MM.1S (cell line): ENCODE measurements around the gene UFD1.

Experiments used
- DNase-seq: peaks from one replicate; pipeline ENCODE4 v3.0.0-alpha.2; 2015
- H2AFZ ChIP-seq: fragments of 300-600 bp; sonication (generic); 2 replicates; pipeline ENCODE4 v1.6.0; 2016; ENCODE audit warnings: antibody characterized with exemption, low read length
- H3F3A ChIP-seq: fragments of 300-600 bp; sonication (generic); 2 replicates; pipeline ENCODE4 v1.6.1; 2016; ENCODE audit warnings: mild to moderate bottlenecking, antibody characterized with exemption, low read length, moderate library complexity, mixed read lengths; ENCODE audit not compliant: insufficient read depth
- H3K27ac ChIP-seq: fragments of 300-600 bp; sonication (generic); 2 replicates; pipeline ENCODE4 v1.5.1; 2016; ENCODE audit warnings: mild to moderate bottlenecking, low read length
- H3K27me3 ChIP-seq: fragments of 300-600 bp; sonication (generic); replicated peaks from 2 replicates; pipeline ENCODE4 v1.6.0; 2016; ENCODE audit warnings: low read length; ENCODE audit not compliant: insufficient read depth
- H3K36me3 ChIP-seq: fragments of 300-600 bp; sonication (generic); replicated peaks from 2 replicates; pipeline ENCODE4 v1.6.1; 2016; ENCODE audit warnings: mild to moderate bottlenecking, low read length, mixed read lengths; ENCODE audit not compliant: insufficient read depth
- H3K4me1 ChIP-seq: fragments of 300-600 bp; sonication (generic); 2 replicates; pipeline ENCODE4 v1.6.1; 2016; ENCODE audit warnings: low read length, mixed read lengths
- H3K4me2 ChIP-seq: fragments of 300-600 bp; sonication (generic); 2 replicates; pipeline ENCODE4 v1.6.0; 2016; ENCODE audit warnings: low read depth, low read length
- H3K4me3 ChIP-seq: fragments of 300-600 bp; sonication (generic); 2 replicates; pipeline ENCODE4 v1.5.1; 2016; ENCODE audit warnings: low read length, mixed read lengths
- H3K79me2 ChIP-seq: fragments of 300-600 bp; sonication (generic); 2 replicates; pipeline ENCODE4 v1.6.1; 2016; ENCODE audit warnings: mixed run types, low read length, mixed read lengths
- H3K9ac ChIP-seq: fragments of 300-600 bp; sonication (generic); 2 replicates; pipeline ENCODE4 v1.6.1; 2016; ENCODE audit warnings: low read length, mixed read lengths
- H3K9me2 ChIP-seq: fragments of 300-600 bp; sonication (generic); replicated peaks from 2 replicates; pipeline ENCODE4 v1.6.1; 2016; ENCODE audit warnings: mild to moderate bottlenecking, low read length, mixed read lengths; ENCODE audit not compliant: insufficient read depth
- H3K9me3 ChIP-seq: fragments of 300-600 bp; sonication (generic); replicated peaks from 2 replicates; pipeline ENCODE4 v1.6.1; 2016; ENCODE audit warnings: mild to moderate bottlenecking, low read length, mixed read lengths; ENCODE audit not compliant: insufficient read depth
- H4K20me1 ChIP-seq: fragments of 300-600 bp; sonication (generic); 2 replicates; pipeline ENCODE4 v1.6.1; 2016; ENCODE audit warnings: mild to moderate bottlenecking, low read length, moderate library complexity, mixed read lengths; ENCODE audit not compliant: insufficient read depth
- CTCF ChIP-seq: fragments of 300-600 bp; sonication (generic); IDR thresholded peaks from 2 replicates; pipeline ENCODE4 v1.5.1; 2016; ENCODE audit warnings: antibody characterized with exemption, low read length, mixed read lengths
- EZH2 ChIP-seq: fragments of 300-600 bp; sonication (generic); optimal IDR thresholded peaks from 2 replicates; pipeline ENCODE3; 2017; ENCODE audit warnings: low read depth, mild to moderate bottlenecking, antibody characterized with exemption, low read length, mixed read lengths
- EZH2phosphoT487 ChIP-seq: fragments of 300-600 bp; sonication (generic); IDR thresholded peaks from 2 replicates; pipeline ENCODE4 v1.6.1; 2018; ENCODE audit warnings: antibody characterized with exemption, low read length

Gene UFD1

GRCh38 chr22:19499880-19500242 lies 20.9 kb upstream of the UFD1 start:
- no peak overlapping the region for H2AFZ ChIP-seq
- no peak overlapping the region for H3K4me2 ChIP-seq
- DNase-seq = no peak
- no peak overlapping the region for H3K9ac ChIP-seq
- 0 out of 2 replicates have a peak, but pooled peaks cover 3% of the 10 kb centered on the region for H3K36me3 ChIP-seq
- H3K27ac ChIP-seq = no peak overlapping the region
- no peaks in the 10 kb centered on the region for H3K4me1 ChIP-seq
- H3K27me3 ChIP-seq = no peaks in the 10 kb centered on the region
- no peak overlapping the region for H3K4me3 ChIP-seq
- H3F3A ChIP-seq = no peaks in the 10 kb centered on the region
- no peaks in the 10 kb centered on the region for H3K9me3 ChIP-seq
- H3K79me2 ChIP-seq = no peaks in the 10 kb centered on the region
- H3K9me2 ChIP-seq = no peaks in the 10 kb centered on the region
- TF ChIP-seq EZH2phosphoT487 = no peak
- no peak for TF ChIP-seq EZH2
- no peaks in the 10 kb centered on the region for H4K20me1 ChIP-seq

- Histone ChIP-seq H3F3A (no peaks in the 10 kb centered on the region), H3K4me1 (no peaks in the 10 kb centered on the region), H3K36me3 (0 out of 2 replicates have a peak, but pooled peaks cover 3% of the 10 kb centered on the region), H3K9me2 (no peaks in the 10 kb centered on the region), H3K27me3 (no peaks in the 10 kb centered on the region), H3K4me3 (no peak overlapping the region), H3K9ac (no peak overlapping the region), H3K4me2 (no peak overlapping the region), H2AFZ (no peak overlapping the region), H3K9me3 (no peaks in the 10 kb centered on the region), H3K27ac (no peak overlapping the region), H4K20me1 (no peaks in the 10 kb centered on the region), H3K79me2 (no peaks in the 10 kb centered on the region)
- TF ChIP-seq CTCF = no peak
- no peak for TF ChIP-seq EZH2phosphoT487
- no peak for DNase-seq
These were observed 20.4 kb upstream of the UFD1 start for GRCh38 chr22:19499236-19499879.

GRCh38 chr22:19498866-19499190 lies 19.8 kb upstream of the UFD1 start:
- 0 out of 2 replicates have a peak, but pooled peaks cover 3% of the 10 kb centered on the region for H3K36me3 ChIP-seq
- no peak overlapping the region for H2AFZ ChIP-seq
- TF ChIP-seq EZH2phosphoT487 (no peak), EZH2 (no peak), CTCF (no peak)
- H3K27ac ChIP-seq = no peak overlapping the region
- H3K4me3 ChIP-seq = no peak overlapping the region
- H3K4me2 ChIP-seq = no peak overlapping the region
- H3K79me2 ChIP-seq = no peaks in the 10 kb centered on the region
- H3K9me2 ChIP-seq = no peaks in the 10 kb centered on the region
- H3K4me1 ChIP-seq = no peaks in the 10 kb centered on the region
- no peak overlapping the region for H3K9ac ChIP-seq
- no peaks in the 10 kb centered on the region for H3K27me3 ChIP-seq
- H3K9me3 ChIP-seq = no peaks in the 10 kb centered on the region
- no peak for DNase-seq
- no peaks in the 10 kb centered on the region for H4K20me1 ChIP-seq
- no peaks in the 10 kb centered on the region for H3F3A ChIP-seq

GRCh38 chr22:19498154-19498865 lies 19.3 kb upstream of the UFD1 start:
- H4K20me1 ChIP-seq = no peaks in the 10 kb centered on the region
- H3K4me2 ChIP-seq = no peak overlapping the region
- H3K27ac ChIP-seq = no peak overlapping the region
- no peaks in the 10 kb centered on the region for H3K4me1 ChIP-seq
- H3K36me3 ChIP-seq = 0 out of 2 replicates have a peak, but pooled peaks cover 3% of the 10 kb centered on the region
- H3K4me3 ChIP-seq = no peak overlapping the region
- no peaks in the 10 kb centered on the region for H3K9me3 ChIP-seq
- no peak overlapping the region for H2AFZ ChIP-seq
- no peaks in the 10 kb centered on the region for H3K27me3 ChIP-seq
- no peaks in the 10 kb centered on the region for H3K9me2 ChIP-seq
- DNase-seq = no peak
- no peaks in the 10 kb centered on the region for H3K79me2 ChIP-seq
- TF ChIP-seq CTCF (no peak), EZH2 (no peak), EZH2phosphoT487 (no peak)
- H3K9ac ChIP-seq = no peak overlapping the region
- H3F3A ChIP-seq = no peaks in the 10 kb centered on the region
